HFFc6 (cell line): Measurements from ENCODE around the gene ADGRF3. TPM values are rescaled to one million over a fixed set of nuclear protein-coding genes. Genes with fewer than 3 reads are reported as not detected.

Source experiments
- DNase-seq: peaks from one replicate; pipeline ENCODE4 v3.0.0-alpha.2; 2018
- H3K27ac Mint-ChIP-seq: 2 replicates; pipeline ENCODE4 v1.8.0; 2020; ENCODE audit warnings: mild to moderate bottlenecking, mixed read lengths
- H3K27me3 Mint-ChIP-seq: 2 replicates; pipeline ENCODE4 v1.8.0; 2021; ENCODE audit warnings: mild to moderate bottlenecking, moderate library complexity, mixed read lengths; ENCODE audit not compliant: insufficient read depth
- H3K36me3 Mint-ChIP-seq: 2 replicates; pipeline ENCODE4 v1.8.0; 2021; ENCODE audit warnings: low read depth, mixed read lengths
- H3K4me1 Mint-ChIP-seq: 2 replicates; pipeline ENCODE4 v1.8.0; 2020; ENCODE audit warnings: low read depth, mixed read lengths
- H3K4me3 Mint-ChIP-seq: 2 replicates; pipeline ENCODE4 v1.8.0; 2020; ENCODE audit warnings: mild to moderate bottlenecking, moderate library complexity, mixed read lengths
- H3K9me3 Mint-ChIP-seq: 2 replicates; pipeline ENCODE4 v1.8.0; 2020; ENCODE audit warnings: mild to moderate bottlenecking, mixed read lengths
- CTCF ChIP-seq: fragments of 200-600 bp; sonication (generic); IDR thresholded peaks from 2 replicates; pipeline ENCODE4 v1.5.0; 2021; ENCODE audit warnings: antibody characterized with exemption, mild to moderate bottlenecking
- total RNA-seq, 6 experiments: library from RNA; stranded (reverse); fragmentation: NEBNext Ultra II Directional; extraction: Animal tissue kit (Norgen Biotek cat#: 25700); gene quantifications; 2 replicates in 1 of 6; 3 replicates in 5 of 6; pipeline ENCODE4 v1.2.3, GENCODE V29; 2021

Gene ADGRF3
- total RNA-seq, 6 experiments from 2014 or later, result 0.07 to 0.56 (median 0.19) TPM

- TF ChIP-seq CTCF, result no peak
- peaks cover 11% of the 10 kb centered on the region for H3K4me1 Mint-ChIP-seq
- H3K27ac Mint-ChIP-seq, result no peak overlapping the region
- H3K4me3 Mint-ChIP-seq, result no peak overlapping the region
- H3K9me3 Mint-ChIP-seq, result no peaks in the 10 kb centered on the region
- no peaks in the 10 kb centered on the region; the same call in 1 of the 2 replicates for H3K27me3 Mint-ChIP-seq
- no peak for DNase-seq
- H3K36me3 Mint-ChIP-seq, result peaks cover 25% of the 10 kb centered on the region
Measured at GRCh38 chr2:26283606-26284005, 63.0 kb downstream of the ADGRF3 start.

- H3K9me3 Mint-ChIP-seq, result no peaks in the 10 kb centered on the region
- peaks cover 11% of the 10 kb centered on the region for H3K4me1 Mint-ChIP-seq
- TF ChIP-seq CTCF, result no peak
- peaks cover 25% of the 10 kb centered on the region for H3K36me3 Mint-ChIP-seq
- H3K27me3 Mint-ChIP-seq, result no peaks in the 10 kb centered on the region; the same call in 1 of the 2 replicates
- no peak for DNase-seq
- H3K27ac Mint-ChIP-seq, result no peak overlapping the region
- H3K4me3 Mint-ChIP-seq, result no peak overlapping the region
Measured at GRCh38 chr2:26281226-26281625, 65.4 kb downstream of the ADGRF3 start.

- Mint-ChIP-seq H3K36me3 (peaks cover 20% of the 10 kb centered on the region), H3K27me3 (no peaks in the 10 kb centered on the region; the same call in 1 of the 2 replicates), H3K9me3 (no peaks in the 10 kb centered on the region), H3K27ac (no peak overlapping the region), H3K4me3 (no peak overlapping the region), H3K4me1 (peaks cover 11% of the 10 kb centered on the region)
- no peak for TF ChIP-seq CTCF
- no peak for DNase-seq
Measured at GRCh38 chr2:26279886-26280285, 66.7 kb downstream of the ADGRF3 start.

GRCh38 chr2:26276484-26277227 lies 69.9 kb downstream of the ADGRF3 start:
- Mint-ChIP-seq H3K27ac (no peak overlapping the region), H3K27me3 (no peaks in the 10 kb centered on the region; the same call in 1 of the 2 replicates), H3K4me3 (no peak overlapping the region), H3K9me3 (no peaks in the 10 kb centered on the region), H3K4me1 (peaks cover 14% of the 10 kb centered on the region), H3K36me3 (peaks cover 10% of the 10 kb centered on the region)
- no peak for TF ChIP-seq CTCF
- DNase-seq, result no peak

- Mint-ChIP-seq H3K4me1 (peaks cover 31% of the 10 kb centered on the region), H3K27ac (peak overlapping the region; percentile 61), H3K9me3 (no peaks in the 10 kb centered on the region), H3K4me3 (no peak overlapping the region), H3K36me3 (peaks cover 4% of the 10 kb centered on the region; the same call in 1 of the 2 replicates), H3K27me3 (no peaks in the 10 kb centered on the region; the same call in 1 of the 2 replicates)
- TF ChIP-seq CTCF, result no peak
- peak; percentile 82 for DNase-seq
Measured at GRCh38 chr2:26274058-26274613, 72.5 kb downstream of the ADGRF3 start.
